Sciatic nerve (tissue), 2 donors: ENCODE results near the gene LTB4R. TPM values are rescaled to one million over a fixed set of nuclear protein-coding genes. Genes with fewer than 3 reads are reported as not detected.

Source experiments
- ATAC-seq: fragments of 200-7000 bp; cut with Tn5 transposase; one replicate; pipeline ENCODE4 v1.9.1; 2020; ENCODE audit warnings: mild to moderate bottlenecking, moderate library complexity
- DNase-seq: peaks from one replicate; pipeline ENCODE4 v3.0.0-alpha.2; 2020; ENCODE audit warnings: low spot score
- intact Hi-C: fragments of 100-400 bp; cut with DNase I; formaldehyde crosslinking; loops from one replicate; pipeline ENCODE4 v1.14.2; 2022
- total RNA-seq: library from RNA; stranded (reverse); fragmentation: NEBNext Ultra II Directional; extraction: Animal tissue kit (Norgen Biotek cat#: 25700); gene quantifications from one replicate; pipeline ENCODE4 v1.2.1, GENCODE V29; 2021
- donor health status: DM: no; HTN: no; CAD: no.
- donor health status: DM: no; HTN: no; CAD: no.

Gene LTB4R
- total RNA-seq, 1 donor from 2014 or later: 6.7 TPM

DNA sequence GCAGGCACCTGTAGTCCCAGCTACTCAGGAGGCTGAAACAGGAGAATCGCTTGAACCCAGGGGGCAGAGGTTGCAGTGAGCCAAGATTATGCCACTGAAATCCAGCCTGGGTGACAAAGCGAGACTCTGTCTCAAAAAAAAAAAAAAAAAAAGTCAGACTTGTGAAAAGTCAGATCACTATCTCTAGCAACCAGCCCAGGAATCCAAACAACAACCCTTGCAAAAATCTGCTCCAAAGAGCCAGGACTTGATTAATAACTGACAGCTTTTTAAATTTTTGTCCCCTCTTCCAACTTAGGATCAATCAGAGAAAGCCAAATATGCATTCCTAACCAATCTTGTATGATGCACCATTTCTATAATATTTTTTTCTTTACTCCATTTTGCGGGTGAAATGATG, 49.0 kb downstream of the LTB4R start:
- ATAC-seq (no peak), DNase-seq (no peak)
- intact Hi-C loops: no loop called here

DNA sequence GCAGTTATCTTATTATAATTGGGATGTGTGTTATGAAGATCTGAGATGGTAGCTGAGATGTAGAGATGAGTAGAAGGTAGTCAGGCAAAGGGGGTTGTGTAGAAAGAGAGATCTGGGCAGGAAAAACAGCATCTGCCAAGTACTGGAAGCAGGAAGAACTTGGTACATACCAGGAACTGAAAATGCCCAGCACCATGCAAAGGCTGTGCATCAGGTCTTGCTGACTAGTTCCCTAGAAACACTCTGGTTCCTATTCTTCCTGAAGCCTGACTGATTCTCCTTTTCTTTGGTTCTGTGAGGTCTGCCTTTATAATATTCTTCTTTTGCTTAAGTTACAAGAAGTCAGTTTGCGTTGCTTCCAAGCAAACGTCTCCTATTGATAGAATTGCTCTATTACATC, 50.0 kb downstream of the LTB4R start:
- intact Hi-C loops: no loop called here
- no peak for DNase-seq
- no peak for ATAC-seq

DNA sequence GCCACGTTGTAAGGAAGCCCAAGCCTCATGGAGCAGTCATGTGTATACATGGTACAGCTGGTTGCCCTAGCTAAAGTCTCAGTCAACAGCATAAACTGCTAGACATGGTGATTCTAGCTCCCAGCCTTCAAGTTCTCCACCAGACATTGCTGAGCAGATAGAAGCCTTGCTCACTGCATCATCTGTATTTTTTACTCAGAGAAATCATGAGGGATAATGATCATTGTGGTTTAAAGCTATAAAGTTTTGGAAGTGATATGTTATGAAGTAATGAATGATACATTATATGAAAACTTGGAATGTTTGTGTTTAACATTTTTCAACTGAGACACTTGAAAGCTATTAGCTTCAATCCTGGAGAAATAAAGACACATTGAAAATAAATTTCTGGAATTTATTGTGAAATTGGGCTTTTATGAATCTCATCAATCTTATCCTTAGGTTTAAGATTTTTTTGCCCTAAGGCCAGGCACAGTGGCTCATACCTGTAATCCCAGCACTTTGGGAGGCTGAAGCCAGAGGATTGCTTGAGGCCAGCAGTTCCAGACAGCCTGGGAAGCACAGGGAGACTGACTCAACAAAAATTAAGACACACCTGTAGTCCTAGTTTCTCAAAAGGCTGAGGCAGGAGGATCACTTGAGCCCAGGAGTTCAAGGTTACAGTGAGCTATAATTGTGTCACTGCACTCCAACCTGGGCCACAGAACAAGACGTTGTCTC, 51.1 kb downstream of the LTB4R start:
- ATAC-seq (no peak), DNase-seq (no peak)
- intact Hi-C loops: no loop called here

DNA sequence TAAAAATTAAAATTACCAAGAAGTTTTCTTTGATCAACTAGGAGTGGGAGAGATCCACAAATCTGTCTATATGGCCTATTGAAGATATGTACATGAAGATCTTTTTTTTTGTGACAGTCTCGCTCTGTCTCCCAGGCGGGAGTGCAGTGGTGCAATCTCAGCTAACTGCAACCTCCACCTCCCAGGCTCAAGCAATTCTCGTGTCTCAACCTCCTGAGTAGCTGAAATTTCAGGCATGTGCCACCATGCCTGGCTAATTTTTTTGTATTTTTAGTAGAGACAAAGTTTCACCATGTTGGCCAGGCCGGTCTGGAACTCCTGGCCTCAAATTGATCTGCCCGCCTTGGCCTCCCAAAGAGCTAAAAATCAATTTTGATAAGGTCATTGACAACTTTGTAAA, 52.1 kb downstream of the LTB4R start:
- ATAC-seq: no peak
- no peak for DNase-seq
- intact Hi-C loops: no loop called here

DNA sequence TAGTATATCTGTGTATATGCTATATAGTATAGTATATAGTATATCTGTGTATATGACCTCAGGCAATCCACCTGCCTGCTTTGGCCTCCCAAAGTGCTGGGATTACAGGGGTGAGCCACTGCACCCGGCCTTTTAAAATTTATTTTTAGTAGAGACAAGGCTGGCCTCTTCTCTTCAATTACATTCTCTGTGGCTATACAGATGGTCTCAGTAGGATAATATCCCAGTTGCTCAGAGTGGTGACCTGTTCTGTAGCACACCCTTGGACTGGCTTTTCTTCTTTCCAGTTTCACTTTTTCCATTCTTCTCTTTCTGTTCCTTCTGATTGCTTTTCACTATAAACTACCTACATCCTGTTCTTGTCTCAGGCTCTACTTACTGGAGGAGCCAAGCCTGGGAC, 53.5 kb downstream of the LTB4R start:
- ATAC-seq (no peak), DNase-seq (no peak)
- intact Hi-C loops: loop anchor here (5.0 kb wide), 1 partner anchor 67 kb away; no protein-coding TSS in a partner anchor

DNA sequence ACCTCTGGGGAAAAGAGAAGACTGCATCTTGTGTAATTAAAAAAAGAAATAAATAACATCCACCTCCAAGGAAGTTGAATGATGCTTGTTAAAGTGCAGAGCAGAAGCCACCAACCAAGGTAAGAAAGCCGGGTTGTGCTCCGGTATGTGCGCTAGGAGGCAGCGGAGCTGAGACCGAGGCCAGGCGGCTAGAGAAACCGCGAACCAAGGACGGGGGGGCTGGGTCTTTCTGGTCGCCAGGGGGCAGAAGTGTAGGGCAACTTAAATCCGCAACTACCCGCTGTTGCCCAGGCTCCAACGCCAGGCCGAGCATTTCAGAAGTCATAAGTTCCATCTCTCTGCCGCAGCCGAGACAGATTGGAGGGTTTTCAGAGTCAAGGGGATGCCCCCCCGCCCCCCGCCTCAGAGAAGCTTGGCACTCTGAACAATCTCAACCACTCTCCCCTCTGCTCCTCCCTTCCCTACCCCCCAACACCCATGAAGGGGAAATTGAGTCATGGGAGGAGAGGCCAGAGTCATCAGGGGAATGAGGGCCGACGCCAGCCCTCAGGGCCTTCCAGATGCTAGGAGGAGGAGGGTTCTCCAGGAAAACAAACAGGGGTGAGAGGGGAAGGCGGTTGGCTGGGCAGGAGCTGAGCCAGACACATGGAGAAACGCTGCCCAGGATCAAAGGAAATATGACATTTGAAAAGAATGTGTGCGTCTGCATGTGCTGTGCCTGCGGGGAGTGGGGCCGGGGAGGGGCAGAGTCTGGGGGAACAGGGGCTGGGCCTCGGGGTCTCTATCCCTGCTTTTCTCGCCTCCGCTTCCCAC, 54.5 kb downstream of the LTB4R start:
- intact Hi-C loops: loop anchor here (5.0 kb wide), 1 partner anchor 66 kb away; no protein-coding TSS in a partner anchor
- ATAC-seq: peak; percentile 50
- DNase-seq: peak; percentile 92

DNA sequence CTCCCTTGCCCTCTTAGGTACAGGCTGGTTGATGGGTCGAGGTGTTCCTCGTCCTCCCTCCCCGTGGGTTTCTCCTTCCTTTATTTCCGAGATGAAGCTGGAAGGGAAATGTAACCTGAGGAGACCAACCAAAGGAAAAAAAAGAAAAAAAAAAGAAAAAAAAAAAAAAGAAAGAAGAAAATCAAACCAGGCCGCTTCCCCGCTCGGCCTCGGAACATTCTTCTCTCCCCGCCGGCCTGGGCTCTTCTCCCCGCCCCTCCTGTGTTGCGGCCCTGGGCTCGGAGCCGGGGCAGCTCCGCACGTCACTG, 55.1 kb downstream of the LTB4R start:
- intact Hi-C loops: loop anchor here (5.0 kb wide), 1 partner anchor 66 kb away; no protein-coding TSS in a partner anchor
- DNase-seq: no peak
- ATAC-seq: no peak

DNA sequence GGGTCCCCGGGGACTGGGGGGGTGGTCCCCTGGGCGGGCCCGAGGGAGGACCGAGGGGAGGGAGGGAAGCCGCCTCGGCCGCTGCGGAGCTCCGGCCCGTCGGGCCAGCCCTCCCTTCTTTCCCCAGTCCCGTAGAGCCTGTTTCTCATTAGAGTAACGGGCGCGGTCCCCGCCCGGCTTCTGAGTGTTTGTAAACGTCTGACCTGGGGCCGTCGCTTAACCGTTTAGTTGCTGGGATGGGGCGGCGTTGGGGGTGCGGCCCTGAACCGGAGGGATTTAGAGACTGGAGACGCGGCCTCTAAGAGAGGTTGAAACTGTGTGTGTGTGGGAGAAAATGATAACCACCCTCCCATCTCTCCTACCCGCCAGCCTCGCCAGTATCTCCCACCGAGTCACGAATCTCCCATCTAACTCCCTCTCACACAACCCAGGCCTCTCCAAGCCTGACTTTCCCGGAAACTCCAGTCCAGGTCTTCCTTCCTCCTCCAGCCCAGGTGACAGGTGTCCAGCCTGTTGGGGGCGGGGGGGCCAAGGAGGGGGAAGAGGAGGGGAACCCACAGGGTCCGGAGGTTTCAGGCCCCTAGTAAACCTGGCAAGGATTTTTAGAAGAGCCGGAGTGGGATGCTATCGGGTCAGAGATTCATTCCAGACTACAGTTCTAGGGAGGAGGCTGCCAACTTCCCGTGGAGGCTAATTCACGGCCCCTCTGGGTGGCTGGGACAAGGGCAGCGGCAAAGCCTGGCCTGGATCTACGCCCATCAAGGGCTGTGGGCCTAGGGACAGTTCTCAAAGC, 55.6 kb downstream of the LTB4R start:
- DNase-seq (peak; percentile 94), ATAC-seq (peak; percentile 87)

More for the DNA sequence above, 55.6 kb downstream of the LTB4R start:
- intact Hi-C loops: loop anchor here (5.0 kb wide), 1 partner anchor 65 kb away; no protein-coding TSS in a partner anchor

Other genes starting within 250 kb of the LTB4R start
- gene CPNE6, start 239.9 kb upstream of the LTB4R start, total RNA-seq: not detected
- 11.9 TPM for gene PCK2, start 217.2 kb upstream of the LTB4R start, total RNA-seq
- gene DCAF11, start 196.7 kb upstream of the LTB4R start, total RNA-seq: 47.6 TPM
- 2.9 TPM for gene NRL, start 196.6 kb upstream of the LTB4R start, total RNA-seq
- gene FITM1, start 180.8 kb upstream of the LTB4R start, total RNA-seq: 0.76 TPM
- 116 TPM for gene PSME1, start 175.3 kb upstream of the LTB4R start, total RNA-seq
- 14.8 TPM for gene EMC9, start 169.9 kb upstream of the LTB4R start, total RNA-seq
- 77.7 TPM for gene PSME2, start 164.9 kb upstream of the LTB4R start, total RNA-seq
- gene RNF31, start 164.0 kb upstream of the LTB4R start, total RNA-seq: 61.5 TPM
- gene IRF9, start 150.2 kb upstream of the LTB4R start, total RNA-seq: 107 TPM
- 20.9 TPM for gene REC8, start 139.4 kb upstream of the LTB4R start, total RNA-seq
- gene IPO4, start 122.7 kb upstream of the LTB4R start, total RNA-seq: 17.7 TPM
- gene TM9SF1, start 116.1 kb upstream of the LTB4R start, total RNA-seq: 40.8 TPM
- gene TSSK4, start 105.8 kb upstream of the LTB4R start, total RNA-seq: not detected
- gene CHMP4A, start 98.0 kb upstream of the LTB4R start, total RNA-seq: 56.4 TPM
- 13.8 TPM for gene MDP1, start 95.4 kb upstream of the LTB4R start, total RNA-seq
- gene NEDD8, start 79.1 kb upstream of the LTB4R start, total RNA-seq: 132 TPM
- 52.0 TPM for gene GMPR2, start 78.6 kb upstream of the LTB4R start, total RNA-seq
- 81.1 TPM for gene TINF2, start 68.9 kb upstream of the LTB4R start, total RNA-seq
- 13.2 TPM for gene TGM1, start 48.3 kb upstream of the LTB4R start, total RNA-seq
- 31.9 TPM for gene RABGGTA, start 39.9 kb upstream of the LTB4R start, total RNA-seq
- gene DHRS1, start 11.7 kb upstream of the LTB4R start, total RNA-seq: 27.7 TPM
- 21.4 TPM for gene NOP9, start 11.7 kb upstream of the LTB4R start, total RNA-seq
- 17.3 TPM for gene CIDEB, start 3.5 kb upstream of the LTB4R start, total RNA-seq
- 5.6 TPM for gene LTB4R2, start 1.4 kb upstream of the LTB4R start, total RNA-seq
- 68.1 TPM for gene ADCY4, start 23.6 kb downstream of the LTB4R start, total RNA-seq
- 8.9 TPM for gene RIPK3, start 28.5 kb downstream of the LTB4R start, total RNA-seq
- 78.9 TPM for gene NFATC4, start 56.7 kb downstream of the LTB4R start, total RNA-seq
- gene NYNRIN, start 87.5 kb downstream of the LTB4R start, total RNA-seq: 20.0 TPM
- gene CBLN3, start 118.2 kb downstream of the LTB4R start, total RNA-seq: 7.0 TPM
- 73.4 TPM for gene KHNYN, start 118.5 kb downstream of the LTB4R start, total RNA-seq
- 43.9 TPM for gene SDR39U1, start 131.3 kb downstream of the LTB4R start, total RNA-seq
- 2.3 TPM for gene CMA1, start 196.8 kb downstream of the LTB4R start, total RNA-seq